Calu3 (cell line): ENCODE data around the gene LY9. TPM values are rescaled to one million over a fixed set of nuclear protein-coding genes. Genes with fewer than 3 reads are reported as not detected.

Experiments used
- BruUV-seq: library from RNA; stranded (reverse); fragments of 400-500 nt; replicated peaks from 2 replicates; lab custom pipeline; 2021; lab: Mats Ljungman, UMichigan
- CTCF ChIA-PET: fragments of 300-600 bp; sonication (Branson Sonifier 250); formaldehyde crosslinking; loops from one replicate; lab custom pipeline; 2022; ENCODE audit warnings: antibody characterized with exemption; lab: Charles Lee
- DNase-seq: peaks from one replicate; pipeline ENCODE4 v3.0.0; 2022
- H3K27ac Mint-ChIP-seq: one replicate; pipeline ENCODE4 v1.8.0; 2022; ENCODE audit warnings: mixed read lengths; ENCODE audit not compliant: unreplicated experiment
- H3K27me3 Mint-ChIP-seq: one replicate; pipeline ENCODE4 v1.8.0; 2022; ENCODE audit warnings: mixed read lengths; ENCODE audit not compliant: unreplicated experiment
- H3K36me3 Mint-ChIP-seq: one replicate; pipeline ENCODE4 v1.8.0; 2022; ENCODE audit warnings: mild to moderate bottlenecking, moderate library complexity, mixed read lengths; ENCODE audit not compliant: insufficient read depth, unreplicated experiment
- H3K4me1 Mint-ChIP-seq: one replicate; pipeline ENCODE4 v1.8.0; 2022; ENCODE audit warnings: mild to moderate bottlenecking, low read depth, mixed read lengths; ENCODE audit not compliant: unreplicated experiment
- H3K4me3 Mint-ChIP-seq: one replicate; pipeline ENCODE4 v1.8.0; 2022; ENCODE audit warnings: mild to moderate bottlenecking, low read depth, moderate library complexity, mixed read lengths; ENCODE audit not compliant: unreplicated experiment
- H3K9me3 Mint-ChIP-seq: one replicate; pipeline ENCODE4 v1.8.0; 2022; ENCODE audit warnings: low read depth, mixed read lengths; ENCODE audit not compliant: unreplicated experiment
- intact Hi-C: fragments of 100-400 bp; cut with micrococcal nuclease; formaldehyde crosslinking; loops from one replicate; pipeline ENCODE4 v1.10.0; 2022; ENCODE audit not compliant: unreplicated experiment
- total RNA-seq: library from RNA; stranded (reverse); gene quantifications from 2 replicates; pipeline ENCODE4 v1.2.3, GENCODE V29; 2022
- TF ChIP-seq, protein P1 (sequence below): fragments of 200-600 bp; IDR thresholded peaks from one replicate; pipeline ENCODE4 v1.8.0; 2022; ENCODE audit warnings: antibody characterized with exemption; ENCODE audit not compliant: unreplicated experiment

The LY9 gene
- total RNA-seq, 1 experiment from 2014 or later, result not detected

DNA sequence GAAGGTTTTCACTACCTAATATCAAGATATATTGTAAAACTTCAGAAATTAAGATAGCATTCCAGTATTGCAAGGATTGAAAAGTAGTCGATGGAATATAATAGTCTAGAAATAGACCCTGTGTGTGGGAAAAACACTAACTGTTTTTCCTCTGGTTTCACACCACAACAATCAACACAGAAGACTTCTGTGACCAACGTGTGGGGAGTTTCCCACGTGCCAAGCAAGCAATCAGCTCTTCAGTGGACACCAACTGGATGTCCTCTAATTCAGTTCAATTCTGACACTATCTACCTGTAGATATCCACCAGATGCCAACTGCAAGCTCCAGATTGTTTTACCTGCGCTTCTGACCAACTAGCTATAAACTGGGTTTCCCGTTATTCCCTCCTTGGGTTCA, 54.6 kb downstream of the LY9 start:
- peaks cover 19% of the 10 kb centered on the region for H3K27me3 Mint-ChIP-seq
- peaks cover under 1% of the 10 kb centered on the region for H3K4me1 Mint-ChIP-seq
- H3K9me3 Mint-ChIP-seq, result peaks cover 2% of the 10 kb centered on the region
- DNase-seq, result no peak
- no TSS peak for BruUV-seq
- TF ChIP-seq, protein P1, sequence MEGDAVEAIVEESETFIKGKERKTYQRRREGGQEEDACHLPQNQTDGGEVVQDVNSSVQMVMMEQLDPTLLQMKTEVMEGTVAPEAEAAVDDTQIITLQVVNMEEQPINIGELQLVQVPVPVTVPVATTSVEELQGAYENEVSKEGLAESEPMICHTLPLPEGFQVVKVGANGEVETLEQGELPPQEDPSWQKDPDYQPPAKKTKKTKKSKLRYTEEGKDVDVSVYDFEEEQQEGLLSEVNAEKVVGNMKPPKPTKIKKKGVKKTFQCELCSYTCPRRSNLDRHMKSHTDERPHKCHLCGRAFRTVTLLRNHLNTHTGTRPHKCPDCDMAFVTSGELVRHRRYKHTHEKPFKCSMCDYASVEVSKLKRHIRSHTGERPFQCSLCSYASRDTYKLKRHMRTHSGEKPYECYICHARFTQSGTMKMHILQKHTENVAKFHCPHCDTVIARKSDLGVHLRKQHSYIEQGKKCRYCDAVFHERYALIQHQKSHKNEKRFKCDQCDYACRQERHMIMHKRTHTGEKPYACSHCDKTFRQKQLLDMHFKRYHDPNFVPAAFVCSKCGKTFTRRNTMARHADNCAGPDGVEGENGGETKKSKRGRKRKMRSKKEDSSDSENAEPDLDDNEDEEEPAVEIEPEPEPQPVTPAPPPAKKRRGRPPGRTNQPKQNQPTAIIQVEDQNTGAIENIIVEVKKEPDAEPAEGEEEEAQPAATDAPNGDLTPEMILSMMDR, result no peak
- H3K27ac Mint-ChIP-seq, result no peak overlapping the region
- intact Hi-C loops, result no loop called here
- CTCF ChIA-PET, result interaction anchor here (1.0 kb wide), 1 partner anchor 102 kb away, joined by 3 read pairs; no protein-coding TSS in a partner anchor
- H3K36me3 Mint-ChIP-seq, result no peaks in the 10 kb centered on the region
- no peak overlapping the region for H3K4me3 Mint-ChIP-seq

DNA sequence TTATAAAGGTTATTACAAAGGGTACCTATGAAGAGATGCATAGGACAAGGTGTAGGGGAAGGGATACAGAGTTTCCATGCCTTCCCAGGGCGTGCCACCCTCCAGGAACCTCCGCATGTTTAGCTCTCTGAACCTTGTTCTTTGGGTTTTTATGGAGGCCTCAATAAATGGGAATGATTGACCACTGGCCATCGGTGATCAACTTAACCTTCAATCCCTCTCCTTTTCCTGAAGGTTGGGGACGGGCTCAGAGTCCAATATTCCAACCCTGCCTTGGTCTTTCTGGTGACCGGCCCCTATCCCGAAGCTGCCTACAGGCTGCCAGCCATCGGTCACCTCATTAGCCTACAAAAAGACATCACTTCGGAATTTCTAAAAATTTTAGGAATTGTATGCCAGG, 55.0 kb downstream of the LY9 start:
- CTCF ChIA-PET, result interaction anchor here (1.0 kb wide), 1 partner anchor 101 kb away, joined by 3 read pairs; no protein-coding TSS in a partner anchor
- intact Hi-C loops, result no loop called here
- TF ChIP-seq, protein P1, result no peak
- peaks cover 2% of the 10 kb centered on the region for H3K9me3 Mint-ChIP-seq
- H3K27me3 Mint-ChIP-seq, result peaks cover 19% of the 10 kb centered on the region
- no peak overlapping the region for H3K4me3 Mint-ChIP-seq
- BruUV-seq, result no TSS peak
- DNase-seq, result no peak
- H3K36me3 Mint-ChIP-seq, result no peaks in the 10 kb centered on the region
- H3K27ac Mint-ChIP-seq, result no peak overlapping the region
- H3K4me1 Mint-ChIP-seq, result no peaks in the 10 kb centered on the region

DNA sequence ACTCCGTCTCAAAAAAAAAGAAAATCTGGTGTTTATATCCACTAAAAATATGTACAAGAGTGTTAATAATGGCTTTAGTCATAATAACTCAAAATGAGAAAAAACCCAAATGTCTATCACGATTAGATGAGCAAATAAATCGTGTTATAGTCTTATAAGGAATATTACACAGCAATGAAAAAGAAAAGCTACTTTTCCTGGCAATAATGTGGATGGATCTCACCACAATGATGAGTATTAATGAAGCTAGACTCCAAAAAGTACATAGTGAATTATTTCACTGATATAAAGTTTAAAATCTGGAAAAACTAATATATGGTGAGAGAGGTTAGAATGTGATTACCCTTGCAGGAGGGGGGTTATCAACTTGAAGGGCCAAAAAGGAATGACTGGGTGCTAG, 57.0 kb downstream of the LY9 start:
- TF ChIP-seq, protein P1, result no peak
- intact Hi-C loops, result no loop called here
- Mint-ChIP-seq H3K4me3 (no peak overlapping the region), H3K4me1 (no peaks in the 10 kb centered on the region), H3K27me3 (peaks cover 9% of the 10 kb centered on the region), H3K27ac (no peak overlapping the region), H3K9me3 (peaks cover 2% of the 10 kb centered on the region), H3K36me3 (no peaks in the 10 kb centered on the region)
- BruUV-seq, result no TSS peak
- no peak for DNase-seq
- CTCF ChIA-PET, result interaction anchor here (0.7 kb wide), 1 partner anchor 12 kb away, joined by 6 read pairs; no protein-coding TSS in a partner anchor

DNA sequence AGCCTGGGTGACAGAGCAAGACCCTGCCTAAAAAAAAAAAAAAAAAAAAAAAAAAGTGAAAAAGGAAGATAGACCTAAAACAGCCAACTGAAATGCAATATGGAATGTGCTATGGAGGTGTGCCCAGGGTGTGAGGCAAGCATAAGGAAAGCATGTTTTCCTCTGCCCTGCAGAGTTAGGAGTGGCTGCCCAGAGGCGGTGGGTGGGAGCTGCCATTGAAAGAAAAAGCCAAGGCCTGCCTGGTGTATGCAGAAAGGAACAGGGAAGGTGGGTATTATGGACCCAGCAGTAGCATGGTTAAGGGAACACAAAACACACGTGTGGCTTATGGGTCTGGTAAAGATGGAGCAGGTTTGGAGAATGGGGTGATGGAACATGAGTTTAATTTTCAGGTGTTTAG, 57.8 kb downstream of the LY9 start:
- intact Hi-C loops, result no loop called here

More for the DNA sequence above, 57.8 kb downstream of the LY9 start:
- Mint-ChIP-seq H3K4me1 (no peaks in the 10 kb centered on the region), H3K27me3 (peaks cover 8% of the 10 kb centered on the region), H3K36me3 (no peaks in the 10 kb centered on the region), H3K9me3 (no peaks in the 10 kb centered on the region), H3K27ac (no peak overlapping the region), H3K4me3 (no peak overlapping the region)
- TF ChIP-seq, protein P1, result no peak
- no peak for DNase-seq
- BruUV-seq, result no TSS peak
- CTCF ChIA-PET, result interaction anchor here (0.7 kb wide), 1 partner anchor 12 kb away, joined by 6 read pairs; no protein-coding TSS in a partner anchor
